HEK293T (cell line): ENCODE results near the gene NEURL1.

Source experiments
- CTCF ChIA-PET: fragments of 350-600 bp; formaldehyde crosslinking; extraction: SDS; loops from one replicate; lab custom pipeline; 2021; ENCODE audit warnings: antibody characterized with exemption, inconsistent platforms; lab: Yijun Ruan, JAX
- POLR2A ChIA-PET: fragments of 350-600 bp; formaldehyde crosslinking; extraction: SDS; loops from one replicate; lab custom pipeline; 2020; ENCODE audit warnings: antibody characterized with exemption, inconsistent platforms; lab: Yijun Ruan, JAX
- DNase-seq: peaks from one replicate; pipeline ENCODE4 v3.0.0; 2012; ENCODE audit warnings: mixed read lengths; ENCODE audit errors: extremely low spot score
- ARNT ChIP-seq: fragments of 450-650 bp; IDR thresholded peaks from 2 replicates; pipeline ENCODE4 v1.6.1; 2017; ENCODE audit warnings: mild to moderate bottlenecking
- BHLHE40 ChIP-seq: fragments of 450-650 bp; IDR thresholded peaks from 2 replicates; pipeline ENCODE4 v1.6.1; 2016; ENCODE audit warnings: mild to moderate bottlenecking, moderate library complexity, borderline replicate concordance
- CTBP1 ChIP-seq: fragments of 450-650 bp; IDR thresholded peaks from 2 replicates; pipeline ENCODE4 v1.6.1; 2016; ENCODE audit warnings: borderline replicate concordance
- ELF4 ChIP-seq: fragments of 450-650 bp; IDR thresholded peaks from 2 replicates; pipeline ENCODE4 v1.6.1; 2017; ENCODE audit warnings: antibody characterized with exemption
- FOXA1 ChIP-seq: fragments of 450-650 bp; IDR thresholded peaks from 2 replicates; pipeline ENCODE4 v1.6.1; 2016; ENCODE audit warnings: mild to moderate bottlenecking
- FOXK2 ChIP-seq: fragments of 450-650 bp; IDR thresholded peaks from 2 replicates; pipeline ENCODE4 v1.6.1; 2016; ENCODE audit warnings: mild to moderate bottlenecking
- FOXM1 ChIP-seq: fragments of 450-650 bp; IDR thresholded peaks from 2 replicates; pipeline ENCODE4 v1.6.1; 2017; ENCODE audit warnings: mild to moderate bottlenecking, borderline replicate concordance
- HDGF ChIP-seq: fragments of 450-650 bp; IDR thresholded peaks from 2 replicates; pipeline ENCODE4 v1.6.1; 2017; ENCODE audit warnings: antibody characterized with exemption, borderline replicate concordance
- L3MBTL2 ChIP-seq: fragments of 450-650 bp; conservative IDR thresholded peaks from 2 replicates; pipeline ENCODE4 v1.6.1; 2016; ENCODE audit warnings: mild to moderate bottlenecking
- LEF1 ChIP-seq: fragments of 450-650 bp; IDR thresholded peaks from 2 replicates; pipeline ENCODE4 v1.6.1; 2017; ENCODE audit warnings: mild to moderate bottlenecking, borderline replicate concordance
- NFRKB ChIP-seq: fragments of 450-650 bp; IDR thresholded peaks from 2 replicates; pipeline ENCODE4 v1.6.1; 2016; ENCODE audit warnings: mild to moderate bottlenecking, moderate library complexity
- PKNOX1 ChIP-seq: fragments of 450-650 bp; IDR thresholded peaks from 2 replicates; pipeline ENCODE4 v1.6.1; 2016
- SP1 ChIP-seq: fragments of 450-650 bp; IDR thresholded peaks from 2 replicates; pipeline ENCODE4 v1.6.1; 2017
- SUZ12 ChIP-seq: fragments of 450-650 bp; IDR thresholded peaks from 2 replicates; pipeline ENCODE4 v1.6.1; 2016; ENCODE audit warnings: mild to moderate bottlenecking
- TARDBP ChIP-seq: fragments of 450-650 bp; IDR thresholded peaks from 2 replicates; pipeline ENCODE4 v1.6.1; 2016
- ZNF384 ChIP-seq: fragments of 450-650 bp; IDR thresholded peaks from 2 replicates; pipeline ENCODE4 v1.6.1; 2016

The NEURL1 gene

GRCh38 chr10:103550229-103550628 lies 56.7 kb downstream of the NEURL1 start:
- ChIA-PET POLR2A (no interaction called here), CTCF (interaction anchor here (0.9 kb wide), 1 partner anchor 8 kb away, joined by 3 read pairs; no protein-coding TSS in a partner anchor)
- TF ChIP-seq FOXK2 (no peak), ELF4 (no peak), NFRKB (no peak)
- no peak for DNase-seq

GRCh38 chr10:103551619-103552602 lies 58.4 kb downstream of the NEURL1 start:
- no peak for DNase-seq
- ChIA-PET POLR2A (no interaction called here), CTCF (interaction anchor here (0.6 kb wide), 1 partner anchor 13 kb away, joined by 3 read pairs; no protein-coding TSS in a partner anchor)
- TF ChIP-seq SUZ12, result no peak
- TF ChIP-seq FOXK2, result no peak
- TF ChIP-seq CTBP1, result no peak
- TF ChIP-seq ELF4, result no peak
- no peak for TF ChIP-seq LEF1
- no peak for TF ChIP-seq FOXA1
- TF ChIP-seq ZNF384, result no peak
- TF ChIP-seq ARNT, result no peak
- TF ChIP-seq TARDBP, result no peak
- TF ChIP-seq NFRKB, result no peak
- no peak for TF ChIP-seq BHLHE40
- TF ChIP-seq HDGF, result no peak
- TF ChIP-seq PKNOX1, result no peak

GRCh38 chr10:103552856-103553742 lies 59.6 kb downstream of the NEURL1 start:
- TF ChIP-seq CTBP1 (no peak), NFRKB (no peak), ARNT (no peak), ZNF384 (no peak), ELF4 (no peak), SP1 (no peak), LEF1 (no peak), PKNOX1 (no peak), L3MBTL2 (no peak), BHLHE40 (no peak), HDGF (no peak), FOXM1 (no peak), FOXK2 (no peak), SUZ12 (no peak), FOXA1 (no peak), TARDBP (no peak)
- POLR2A ChIA-PET, result no interaction called here
- no peak for DNase-seq
- CTCF ChIA-PET, result interaction anchor here (0.6 kb wide), 1 partner anchor 12 kb away, joined by 3 read pairs; no protein-coding TSS in a partner anchor

- DNase-seq, result no peak
- TF ChIP-seq ZNF384, result no peak
- TF ChIP-seq SP1, result no peak
- TF ChIP-seq HDGF, result no peak
- TF ChIP-seq ARNT, result no peak
- TF ChIP-seq TARDBP, result no peak
- no peak for TF ChIP-seq FOXK2
- TF ChIP-seq SUZ12, result no peak
- TF ChIP-seq CTBP1, result no peak
- no peak for TF ChIP-seq FOXM1
- TF ChIP-seq FOXA1, result no peak
- no peak for TF ChIP-seq L3MBTL2
- no peak for TF ChIP-seq PKNOX1
- TF ChIP-seq BHLHE40, result no peak
- no peak for TF ChIP-seq NFRKB
- ChIA-PET CTCF (no interaction called here), POLR2A (no interaction called here)
Observed at GRCh38 chr10:103553743-103554487, 60.4 kb downstream of the NEURL1 start.
